H9 (cell line): ENCODE data around the gene SHC4. TPM values are rescaled to one million over a fixed set of nuclear protein-coding genes. Genes with fewer than 3 reads are reported as not detected.

Experiments
- DNase-seq: peaks from one replicate; pipeline ENCODE4 v3.0.0-alpha.2; 2017
- H2AFZ ChIP-seq: one replicate; pipeline ENCODE4 v1.6.1; 2013; ENCODE audit warnings: mild to moderate bottlenecking, low read length, control low read depth, moderate library complexity
- H2AK5ac ChIP-seq: 2 replicates; pipeline ENCODE4 v1.6.1; 2013; ENCODE audit warnings: low read length, control low read depth, mixed read lengths; ENCODE audit not compliant: insufficient read length
- H2BK120ac ChIP-seq: one replicate; pipeline ENCODE4 v1.6.1; 2013; ENCODE audit warnings: low read depth, mild to moderate bottlenecking, low read length, control low read depth, inconsistent platforms; ENCODE audit not compliant: poor library complexity, severe bottlenecking
- H2BK12ac ChIP-seq: 2 replicates; pipeline ENCODE4 v1.6.1; 2013; ENCODE audit warnings: low read length, control low read depth, mixed read lengths, low read depth; ENCODE audit not compliant: insufficient read length
- H2BK15ac ChIP-seq: 2 replicates; pipeline ENCODE4 v1.6.1; 2013; ENCODE audit warnings: low read depth, low read length, control low read depth
- H2BK20ac ChIP-seq: one replicate; pipeline ENCODE4 v1.6.1; 2013; ENCODE audit warnings: low read depth, mild to moderate bottlenecking, low read length, control low read depth, inconsistent platforms; ENCODE audit not compliant: poor library complexity, severe bottlenecking
- H2BK5ac ChIP-seq: 2 replicates; pipeline ENCODE4 v1.6.1; 2013; ENCODE audit warnings: low read length, control low read depth, mixed read lengths; ENCODE audit not compliant: insufficient read length
- H3K14ac ChIP-seq: 2 replicates; pipeline ENCODE4 v1.6.1; 2013; ENCODE audit warnings: low read length, control low read depth; ENCODE audit not compliant: insufficient read depth
- H3K18ac ChIP-seq: 2 replicates; pipeline ENCODE4 v1.6.1; 2013; ENCODE audit warnings: low read depth, mild to moderate bottlenecking, mixed read lengths, low read length, control low read depth; ENCODE audit not compliant: insufficient read length
- H3K23ac ChIP-seq: 2 replicates; pipeline ENCODE4 v1.6.1; 2013; ENCODE audit warnings: low read length, control low read depth, mixed read lengths, low read depth; ENCODE audit not compliant: insufficient read length
- H3K23me2 ChIP-seq: 2 replicates; pipeline ENCODE4 v1.6.1; 2013; ENCODE audit warnings: low read depth, mild to moderate bottlenecking, mixed read lengths, low read length, control low read depth; ENCODE audit not compliant: insufficient read length, poor library complexity, severe bottlenecking
- H3K27ac ChIP-seq: 2 replicates; pipeline ENCODE4 v1.5.1; 2013; ENCODE audit warnings: low read length, control low read depth, mixed read lengths, low read depth; ENCODE audit not compliant: insufficient read length
- H3K27me3 ChIP-seq: 2 replicates; pipeline ENCODE4 v1.6.1; 2013; ENCODE audit warnings: low read length, control low read depth, inconsistent platforms; ENCODE audit not compliant: insufficient read depth
- H3K4ac ChIP-seq: 2 replicates; pipeline ENCODE4 v1.6.1; 2013; ENCODE audit warnings: low read depth, mild to moderate bottlenecking, control low read depth, inconsistent platforms, low read length, moderate library complexity
- H3K4me1 ChIP-seq: 2 replicates; pipeline ENCODE4 v1.6.1; 2013; ENCODE audit warnings: low read length, control low read depth, inconsistent platforms; ENCODE audit not compliant: insufficient read depth
- H3K4me2 ChIP-seq: 2 replicates; pipeline ENCODE4 v1.6.1; 2013; ENCODE audit warnings: low read length, control low read depth, mixed read lengths; ENCODE audit not compliant: insufficient read length, insufficient read depth
- H3K56ac ChIP-seq: 2 replicates; pipeline ENCODE4 v1.6.1; 2013; ENCODE audit warnings: low read depth, mild to moderate bottlenecking, mixed read lengths, low read length, control low read depth; ENCODE audit not compliant: insufficient read length
- H3K79me1 ChIP-seq: 2 replicates; pipeline ENCODE4 v1.6.1; 2013; ENCODE audit warnings: low read depth, mild to moderate bottlenecking, moderate library complexity, low read length, control low read depth, inconsistent platforms; ENCODE audit not compliant: insufficient read depth, poor library complexity, severe bottlenecking
- H3K79me2 ChIP-seq: 2 replicates; pipeline ENCODE4 v1.6.1; 2013; ENCODE audit warnings: low read length, control low read depth, inconsistent platforms; ENCODE audit not compliant: insufficient read depth
- H3K9ac ChIP-seq: 2 replicates; pipeline ENCODE4 v1.6.1; 2013; ENCODE audit warnings: low read length, control low read depth, mixed read lengths; ENCODE audit not compliant: insufficient read length; ENCODE audit errors: extremely low read depth
- H3K9me3 ChIP-seq: one replicate; pipeline ENCODE4 v1.6.1; 2013; ENCODE audit warnings: low read depth, low read length, inconsistent platforms; ENCODE audit not compliant: control insufficient read depth
- H3T11ph ChIP-seq: one replicate; pipeline ENCODE4 v1.6.1; 2013; ENCODE audit warnings: mild to moderate bottlenecking, low read length, control low read depth, inconsistent platforms
- H4K20me1 ChIP-seq: one replicate; pipeline ENCODE4 v1.6.1; 2013; ENCODE audit not compliant: control insufficient read depth, insufficient read length, insufficient read depth
- H4K5ac ChIP-seq: 2 replicates; pipeline ENCODE4 v1.6.1; 2013; ENCODE audit warnings: low read depth, mild to moderate bottlenecking, mixed read lengths, low read length, control low read depth; ENCODE audit not compliant: insufficient read length
- H4K8ac ChIP-seq: replicated peaks from 2 replicates; pipeline ENCODE4 v1.6.1; 2013; ENCODE audit warnings: low read length, control low read depth, mixed read lengths, low read depth; ENCODE audit not compliant: insufficient read length
- H4K91ac ChIP-seq: 2 replicates; pipeline ENCODE4 v1.6.1; 2013; ENCODE audit warnings: low read depth, mild to moderate bottlenecking, moderate library complexity, mixed read lengths, low read length, control low read depth; ENCODE audit not compliant: insufficient read length
- H3K27ac Mint-ChIP-seq, 3 experiments: 2 replicates in 2 of 3; 3 replicates in 1 of 3; pipeline ENCODE4 v1.8.0; 2020 to 2021; ENCODE audit warnings: mixed read lengths in 3 of 3, mild to moderate bottlenecking in 1 of 3, moderate library complexity in 1 of 3
- H3K27me3 Mint-ChIP-seq: 2 replicates; pipeline ENCODE4 v1.8.0; 2021; ENCODE audit warnings: low read depth, mild to moderate bottlenecking, moderate library complexity, mixed read lengths
- H3K36me3 Mint-ChIP-seq, 3 experiments: 2 replicates in 2 of 3; 3 replicates in 1 of 3; pipeline ENCODE4 v1.8.0; 2020 to 2021; ENCODE audit warnings: low read depth in 3 of 3, mixed read lengths in 3 of 3; ENCODE audit not compliant: insufficient read depth in 1 of 3
- H3K4me1 Mint-ChIP-seq, 2 experiments: 2 replicates each; pipeline ENCODE4 v1.8.0; 2020; ENCODE audit warnings: mixed read lengths in 2 of 2
- H3K4me3 Mint-ChIP-seq, 2 experiments: 2 replicates in 1 of 2; 3 replicates in 1 of 2; pipeline ENCODE4 v1.8.0; 2020 to 2021; ENCODE audit warnings: mild to moderate bottlenecking in 2 of 2, mixed read lengths in 2 of 2, moderate library complexity in 1 of 2
- H3K9me3 Mint-ChIP-seq, 2 experiments: 2 replicates in 1 of 2; 3 replicates in 1 of 2; pipeline ENCODE4 v1.8.0; 2020; ENCODE audit warnings: mild to moderate bottlenecking in 2 of 2, mixed read lengths in 2 of 2, moderate library complexity in 1 of 2
- WGBS: extraction: QIAGEN DNeasy Blood & Tissue Kit; methylation state at CpG from one replicate; pipeline ENCODE4 v1.1.7; 2013; ENCODE audit warnings: missing lambda C conversion rate, low lambda C conversion rate, mixed read lengths; ENCODE audit not compliant: insufficient read length; ENCODE audit errors: extremely low coverage; 5-methylcytosine and 5-hydroxymethylcytosine counted together
- total RNA-seq: library from RNA; stranded (reverse); gene quantifications from 2 replicates; pipeline ENCODE4 v1.2.1, GENCODE V29; 2021
- TF ChIP-seq, protein P1 (sequence below): fragments of 200-600 bp; sonication (generic); conservative IDR thresholded peaks from 3 replicates; pipeline ENCODE4 v1.8.0; 2021; ENCODE audit warnings: antibody characterized with exemption, mild to moderate bottlenecking

SHC4 gene
- total RNA-seq, 1 experiment from 2014 or later: 0.26 TPM

DNA sequence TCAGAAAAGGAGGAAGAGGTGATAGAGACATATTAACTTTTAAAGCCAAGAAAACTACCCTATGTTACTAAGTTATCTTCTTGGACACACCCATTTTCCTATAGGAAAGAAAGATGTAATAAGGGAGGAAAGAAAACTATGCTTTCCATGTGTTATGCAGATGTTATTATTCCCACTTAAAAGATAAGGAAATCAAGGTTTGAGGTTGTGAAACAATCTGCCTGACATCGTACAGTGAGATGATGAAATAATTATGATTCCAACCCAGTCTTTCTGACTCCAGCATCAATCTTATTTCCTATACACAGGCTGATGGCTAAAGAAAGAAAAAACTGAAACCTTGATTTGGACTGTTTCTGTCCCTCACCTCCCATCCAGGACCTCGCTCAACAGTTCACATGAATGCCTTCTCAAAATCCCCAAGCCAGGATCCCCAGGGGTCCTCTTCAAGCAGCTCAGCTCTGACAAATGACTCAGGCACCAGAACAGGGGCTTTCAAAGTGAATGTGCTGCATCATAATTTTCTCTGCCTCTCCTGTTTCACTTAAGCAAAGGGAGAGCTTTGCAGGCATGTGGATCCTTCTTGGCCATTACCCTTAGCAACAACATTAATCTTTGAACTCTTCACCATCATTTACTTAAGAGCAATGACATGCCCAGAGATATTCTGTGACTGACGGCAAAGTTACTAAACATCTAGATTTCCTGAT, 98.2 kb downstream of the SHC4 start:
- no peak overlapping the region; a peak in 1 of 7 replicates for H3K27ac Mint-ChIP-seq
- WGBS: no CpG with 5 or more reads among the region's 3 CpGs

More for the DNA sequence above, 98.2 kb downstream of the SHC4 start:
- Histone ChIP-seq H2BK20ac (no peak overlapping the region), H4K8ac (no peak overlapping the region), H3K23me2 (no peaks in the 10 kb centered on the region), H2AFZ (no peak overlapping the region), H3K4me2 (no peak overlapping the region), H2BK15ac (no peak overlapping the region), H4K91ac (no peak overlapping the region), H3K27ac (no peak overlapping the region), H3K23ac (no peak overlapping the region), H3K4ac (no peak overlapping the region), H3K18ac (no peak overlapping the region), H2BK120ac (no peak overlapping the region), H2BK5ac (no peak overlapping the region), H3K79me2 (no peaks in the 10 kb centered on the region), H2AK5ac (no peak overlapping the region), H3K56ac (no peak overlapping the region), H3K14ac (no peak overlapping the region), H3K4me1 (no peaks in the 10 kb centered on the region; the same call in 1 of the 2 replicates), H3T11ph (no peak overlapping the region), H3K79me1 (no peaks in the 10 kb centered on the region), H4K20me1 (no peaks in the 10 kb centered on the region), H3K27me3 (no peaks in the 10 kb centered on the region), H3K9ac (no peak overlapping the region), H3K9me3 (no peaks in the 10 kb centered on the region), H4K5ac (no peak overlapping the region), H2BK12ac (no peak overlapping the region)
- Mint-ChIP-seq H3K9me3 (no peaks in the 10 kb centered on the region), H3K4me3 (no peak overlapping the region), H3K4me1 (peaks cover 14 to 16% of the 10 kb centered on the region in 2 experiments), H3K36me3 (no peaks in the 10 kb centered on the region; a peak in 2 of 7 replicates), H3K27me3 (no peaks in the 10 kb centered on the region)
- DNase-seq: peak; percentile 33
- TF ChIP-seq, protein P1, sequence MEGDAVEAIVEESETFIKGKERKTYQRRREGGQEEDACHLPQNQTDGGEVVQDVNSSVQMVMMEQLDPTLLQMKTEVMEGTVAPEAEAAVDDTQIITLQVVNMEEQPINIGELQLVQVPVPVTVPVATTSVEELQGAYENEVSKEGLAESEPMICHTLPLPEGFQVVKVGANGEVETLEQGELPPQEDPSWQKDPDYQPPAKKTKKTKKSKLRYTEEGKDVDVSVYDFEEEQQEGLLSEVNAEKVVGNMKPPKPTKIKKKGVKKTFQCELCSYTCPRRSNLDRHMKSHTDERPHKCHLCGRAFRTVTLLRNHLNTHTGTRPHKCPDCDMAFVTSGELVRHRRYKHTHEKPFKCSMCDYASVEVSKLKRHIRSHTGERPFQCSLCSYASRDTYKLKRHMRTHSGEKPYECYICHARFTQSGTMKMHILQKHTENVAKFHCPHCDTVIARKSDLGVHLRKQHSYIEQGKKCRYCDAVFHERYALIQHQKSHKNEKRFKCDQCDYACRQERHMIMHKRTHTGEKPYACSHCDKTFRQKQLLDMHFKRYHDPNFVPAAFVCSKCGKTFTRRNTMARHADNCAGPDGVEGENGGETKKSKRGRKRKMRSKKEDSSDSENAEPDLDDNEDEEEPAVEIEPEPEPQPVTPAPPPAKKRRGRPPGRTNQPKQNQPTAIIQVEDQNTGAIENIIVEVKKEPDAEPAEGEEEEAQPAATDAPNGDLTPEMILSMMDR: no peak
